Mucosa of rectum (tissue), 2 donors: Measurements from ENCODE around the gene HSPA4.

ENCODE experiments used
- H3K27ac ChIP-seq, 2 donors: one replicate each; pipeline ENCODE4 v1.7.0; 2013; ENCODE audit warnings: inconsistent platforms in 2 of 2, low read depth in 2 of 2, low read length in 2 of 2
- H3K27me3 ChIP-seq, 2 donors: one replicate each; pipeline ENCODE4 v1.7.0; 2013; ENCODE audit warnings: low read length in 2 of 2; ENCODE audit not compliant: control insufficient read depth in 2 of 2, insufficient read depth in 2 of 2
- H3K36me3 ChIP-seq, 2 donors: one replicate each; pipeline ENCODE4 v1.7.0; 2013; ENCODE audit warnings: low read length in 2 of 2; ENCODE audit not compliant: control insufficient read depth in 2 of 2, insufficient read depth in 2 of 2
- H3K4me1 ChIP-seq, 2 donors: one replicate each; pipeline ENCODE4 v1.7.0; 2013; ENCODE audit warnings: low read length in 2 of 2, mild to moderate bottlenecking in 1 of 2; ENCODE audit not compliant: control insufficient read depth in 2 of 2, insufficient read depth in 2 of 2
- H3K4me3 ChIP-seq, 2 donors: one replicate each; pipeline ENCODE4 v1.7.0; 2013; ENCODE audit warnings: low read length in 2 of 2
- H3K9ac ChIP-seq, 2 donors: one replicate each; pipeline ENCODE4 v1.7.0; 2013; ENCODE audit warnings: low read length in 2 of 2, low read depth in 1 of 2, mild to moderate bottlenecking in 1 of 2
- H3K9me3 ChIP-seq, 2 donors: one replicate each; pipeline ENCODE4 v1.7.0; 2013; ENCODE audit warnings: low read length in 2 of 2; ENCODE audit not compliant: control insufficient read depth in 2 of 2
- donor health status: healthy.
- donor health status: Normal muscosa, but diverticular disease.

The HSPA4 gene

DNA sequence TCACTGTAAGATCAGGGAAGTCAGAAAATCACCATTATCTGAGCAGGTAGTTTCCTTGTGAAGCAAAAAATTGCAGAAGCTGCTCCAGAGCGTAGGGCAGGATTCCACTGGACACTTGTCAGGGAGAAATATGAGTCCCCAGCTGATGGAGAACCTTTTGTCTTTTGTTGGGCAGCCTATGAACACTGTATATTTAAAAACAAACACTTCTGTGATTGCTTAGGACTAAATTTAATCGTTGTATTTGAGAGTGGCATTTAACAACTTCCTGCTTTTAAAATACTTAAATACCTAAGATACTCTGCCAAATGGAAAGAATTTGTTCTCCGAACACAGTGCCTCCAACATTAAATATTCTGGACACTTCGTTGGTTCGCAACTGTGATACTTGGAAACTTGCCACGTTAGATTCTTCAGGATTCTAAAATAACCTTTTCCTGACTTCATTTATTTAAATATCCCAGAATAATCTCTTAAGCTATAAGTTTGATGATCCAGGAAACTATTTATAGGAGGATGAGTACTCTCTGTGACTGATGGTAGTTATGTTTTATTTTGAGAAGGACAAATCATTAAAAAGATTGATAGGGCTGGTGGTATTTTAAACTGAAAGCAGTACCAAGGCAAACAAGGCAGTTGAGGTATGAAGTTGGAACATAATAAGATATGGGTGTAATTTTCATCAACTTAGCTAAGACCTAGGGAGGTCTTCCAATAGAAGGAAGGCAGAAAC, 2.7 kb upstream of the HSPA4 start:
- Histone ChIP-seq H3K9ac (no peak overlapping the region), H3K27me3 (no peaks in the 10 kb centered on the region), H3K27ac (peak overlapping the region; percentile 16 to 64), H3K4me3 (no peak overlapping the region), H3K9me3 (no peaks in the 10 kb centered on the region), H3K36me3 (no peaks in the 10 kb centered on the region), H3K4me1 (peaks cover 24 to 33% of the 10 kb centered on the region in 2 donors)

DNA sequence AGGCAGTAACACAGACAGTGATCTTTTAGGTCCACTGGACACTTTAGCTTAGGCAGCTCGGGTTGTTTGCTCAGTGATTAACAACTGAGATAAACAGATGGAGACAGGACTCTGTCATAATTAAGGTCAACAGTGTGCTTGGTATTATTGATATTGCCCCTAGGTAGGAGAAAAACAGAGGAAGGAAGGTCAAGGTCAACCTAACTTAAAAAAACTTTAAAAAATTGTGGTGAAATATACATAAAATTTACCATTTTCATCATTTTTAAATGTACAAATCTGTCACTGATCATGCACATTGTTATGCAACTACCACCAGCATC, 2.1 kb upstream of the HSPA4 start:
- no peaks in the 10 kb centered on the region for H3K36me3 ChIP-seq
- H3K4me1 ChIP-seq = peaks cover 24 to 36% of the 10 kb centered on the region in 2 donors
- H3K27me3 ChIP-seq = no peaks in the 10 kb centered on the region
- H3K27ac ChIP-seq = peak overlapping the region; percentile 16 to 64
- H3K9ac ChIP-seq = no peak overlapping the region
- H3K9me3 ChIP-seq = no peaks in the 10 kb centered on the region
- no peak overlapping the region for H3K4me3 ChIP-seq

GRCh38 chr5:133050521-133050920, 1.3 kb upstream of the HSPA4 start:
- Histone ChIP-seq H3K36me3 (no peaks in the 10 kb centered on the region), H3K9me3 (no peaks in the 10 kb centered on the region), H3K4me1 (peaks cover 29 to 36% of the 10 kb centered on the region in 2 donors), H3K4me3 (peak overlapping the region; percentile 92 to 97), H3K27ac (peak overlapping the region; percentile 98 to 99), H3K9ac (peak overlapping the region; percentile 97 to 99), H3K27me3 (no peaks in the 10 kb centered on the region)

GRCh38 chr5:133051061-133051541, 712 bp upstream of the HSPA4 start:
- Histone ChIP-seq H3K9ac (peak overlapping the region; percentile 97 to 99), H3K27me3 (no peaks in the 10 kb centered on the region), H3K4me3 (peak overlapping the region; percentile 92 to 97), H3K4me1 (peaks cover 29 to 36% of the 10 kb centered on the region in 2 donors), H3K27ac (peak overlapping the region; percentile 98 to 99), H3K9me3 (no peaks in the 10 kb centered on the region), H3K36me3 (no peaks in the 10 kb centered on the region)

DNA sequence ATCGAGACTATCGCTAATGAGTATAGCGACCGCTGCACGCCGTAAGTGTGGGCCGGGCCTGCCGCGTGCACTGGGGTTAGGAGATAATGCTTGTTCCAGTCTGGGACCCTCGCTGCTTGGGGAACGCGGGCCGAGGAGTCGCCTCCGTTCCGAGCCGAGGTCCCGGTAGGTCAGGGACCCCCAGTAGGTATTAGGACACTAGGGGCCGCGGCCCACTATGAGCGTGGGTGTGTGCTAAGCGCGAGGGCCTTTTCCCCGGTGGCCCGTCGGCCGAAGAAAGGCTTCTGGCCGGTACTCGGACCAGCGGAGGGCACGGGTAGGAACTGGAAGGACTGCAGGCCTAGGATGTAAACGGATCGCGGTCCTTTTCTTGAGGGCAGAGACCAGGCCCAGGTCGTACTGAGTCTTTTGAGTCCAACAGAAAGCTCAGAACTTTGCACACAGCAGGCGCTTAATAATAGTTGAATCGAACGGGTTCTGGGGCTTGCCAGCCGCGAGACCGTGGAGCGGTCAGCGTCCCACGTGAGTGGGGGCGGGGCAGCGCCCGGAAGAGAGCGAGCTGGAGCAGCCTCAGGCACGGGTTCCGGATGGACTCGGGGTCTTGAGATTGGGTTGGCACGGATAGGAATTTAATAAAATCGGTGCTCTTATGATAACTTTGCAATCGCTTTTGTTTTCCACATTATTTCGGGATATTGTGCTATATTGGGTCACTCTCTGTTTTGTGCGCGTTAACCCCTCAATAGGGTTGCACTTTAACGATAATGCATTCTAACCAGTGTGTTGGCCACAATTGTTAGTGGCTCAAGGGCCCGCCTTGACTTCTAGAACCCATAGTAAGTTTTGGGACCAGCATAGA, 733 bp downstream of the HSPA4 start:
- no peaks in the 10 kb centered on the region for H3K36me3 ChIP-seq
- peak overlapping the region; percentile 92 to 97 for H3K4me3 ChIP-seq
- peak overlapping the region; percentile 97 to 99 for H3K9ac ChIP-seq
- no peaks in the 10 kb centered on the region for H3K27me3 ChIP-seq
- H3K27ac ChIP-seq = peak overlapping the region; percentile 98 to 99
- no peaks in the 10 kb centered on the region for H3K9me3 ChIP-seq
- peaks cover 32 to 36% of the 10 kb centered on the region in 2 donors for H3K4me1 ChIP-seq

DNA sequence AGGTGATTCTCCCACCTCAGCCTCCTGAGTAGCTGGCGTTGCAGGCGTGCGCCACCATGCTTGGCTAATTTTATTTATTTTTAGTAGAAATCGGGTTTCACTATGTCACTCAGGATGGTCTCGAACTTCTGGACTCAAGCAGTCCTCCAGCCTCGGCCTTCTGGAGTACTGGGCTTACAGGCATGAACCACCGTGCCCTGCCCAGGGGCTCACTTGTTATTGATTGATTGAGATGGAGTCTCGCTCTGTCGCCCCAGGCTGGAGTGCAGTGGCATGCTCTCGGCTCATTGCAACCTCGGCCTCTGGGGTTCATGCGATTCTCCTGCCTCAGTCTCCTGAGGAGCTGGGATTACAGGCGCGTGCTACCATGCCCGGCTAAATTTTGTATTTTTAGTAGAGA, 1.6 kb downstream of the HSPA4 start:
- peak overlapping the region; percentile 22 to 97 for H3K4me3 ChIP-seq
- no peaks in the 10 kb centered on the region for H3K27me3 ChIP-seq
- H3K36me3 ChIP-seq = no peaks in the 10 kb centered on the region
- peaks cover 32 to 36% of the 10 kb centered on the region in 2 donors for H3K4me1 ChIP-seq
- H3K9ac ChIP-seq = peak overlapping the region in 1 of 2 donors; percentile 97
- no peaks in the 10 kb centered on the region for H3K9me3 ChIP-seq
- no peak overlapping the region for H3K27ac ChIP-seq

DNA sequence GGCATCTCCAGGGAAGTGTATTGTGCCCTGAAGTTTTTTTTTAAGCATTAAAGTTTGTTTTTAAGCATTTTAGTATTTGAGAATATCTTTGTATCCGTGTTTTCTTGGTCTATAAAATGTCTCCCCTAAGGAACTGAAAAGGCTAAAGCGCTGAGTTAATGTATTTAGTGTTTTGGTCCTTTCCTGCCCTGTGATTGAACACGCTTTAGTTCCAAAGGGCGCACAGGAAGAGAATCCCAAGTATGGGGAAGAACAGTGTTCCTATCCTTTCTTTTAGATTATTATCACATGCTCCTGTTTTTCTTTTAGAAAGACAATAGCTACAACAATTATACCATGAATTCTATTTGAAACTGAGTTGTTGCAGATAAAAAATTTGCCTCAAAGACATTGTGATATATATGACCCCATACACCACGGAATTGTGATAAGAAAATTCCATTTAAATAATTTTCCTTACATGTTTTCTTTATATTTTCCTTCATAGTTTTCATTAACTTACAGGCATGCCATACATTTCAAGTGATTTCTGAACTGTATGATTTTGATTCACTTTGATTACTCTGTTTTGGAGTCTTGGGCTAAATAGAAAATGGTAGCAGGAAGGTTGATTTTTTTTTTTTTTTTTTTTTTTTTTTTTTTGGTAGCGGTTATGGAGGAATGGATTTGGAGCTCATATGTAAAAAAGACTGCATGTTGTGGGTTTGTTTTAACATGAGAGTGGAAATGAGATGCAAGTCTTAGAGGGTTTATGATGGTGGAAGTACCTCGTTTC, 3.1 kb downstream of the HSPA4 start:
- no peak overlapping the region for H3K27ac ChIP-seq
- H3K27me3 ChIP-seq = no peaks in the 10 kb centered on the region
- H3K9me3 ChIP-seq = no peaks in the 10 kb centered on the region
- H3K4me1 ChIP-seq = peaks cover 22 to 24% of the 10 kb centered on the region in 2 donors
- no peak overlapping the region for H3K9ac ChIP-seq
- no peak overlapping the region for H3K4me3 ChIP-seq
- no peaks in the 10 kb centered on the region for H3K36me3 ChIP-seq

DNA sequence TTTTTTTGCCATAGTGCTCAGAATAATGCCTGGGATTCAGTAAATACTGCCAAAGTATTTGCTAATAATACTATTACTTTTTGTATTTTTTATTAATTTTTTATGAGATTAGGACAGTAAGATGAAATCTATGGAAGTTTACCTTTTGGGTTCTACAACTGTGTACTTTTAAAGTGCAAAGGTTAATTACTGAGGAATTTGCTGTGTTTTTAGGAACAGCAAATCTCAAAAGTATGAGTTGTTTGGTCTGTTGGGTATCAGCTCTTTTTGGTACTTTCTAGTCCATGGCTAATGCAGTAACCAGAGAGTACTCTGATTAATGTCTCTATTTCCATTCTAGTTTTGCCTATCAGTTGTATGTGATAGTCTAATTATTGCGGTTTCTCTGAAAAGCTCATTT, 5.1 kb downstream of the HSPA4 start:
- Histone ChIP-seq H3K9me3 (no peaks in the 10 kb centered on the region), H3K9ac (no peak overlapping the region), H3K4me3 (no peak overlapping the region), H3K27ac (no peak overlapping the region), H3K27me3 (no peaks in the 10 kb centered on the region), H3K4me1 (peaks cover 8 to 12% of the 10 kb centered on the region in 2 donors), H3K36me3 (no peaks in the 10 kb centered on the region)

DNA sequence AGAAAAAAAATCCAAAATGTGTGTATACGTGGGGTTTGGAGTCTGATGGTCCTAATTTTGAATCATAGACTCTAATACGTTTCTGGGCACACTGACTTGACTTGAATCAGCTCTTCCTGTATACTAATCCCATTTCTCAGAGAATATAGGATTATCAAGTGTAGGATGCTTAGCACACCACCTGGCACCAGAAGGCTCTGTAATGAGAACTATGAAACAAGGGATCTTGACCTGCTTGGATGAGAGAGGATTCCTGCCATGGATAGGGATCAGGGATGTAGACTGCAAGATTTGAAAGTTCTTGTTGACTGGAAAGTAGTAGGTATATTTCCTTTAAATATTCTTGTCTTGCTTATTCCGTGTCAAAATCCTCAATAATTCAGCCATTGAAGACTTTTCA, 7.8 kb downstream of the HSPA4 start:
- Histone ChIP-seq H3K36me3 (no peaks in the 10 kb centered on the region), H3K27me3 (no peaks in the 10 kb centered on the region), H3K9ac (no peak overlapping the region), H3K27ac (no peak overlapping the region), H3K4me1 (peaks cover 1 to 8% of the 10 kb centered on the region in 2 donors), H3K4me3 (no peak overlapping the region), H3K9me3 (no peaks in the 10 kb centered on the region)
